IPS-NIHi7 (cell line): Measurements from ENCODE around the gene UBL5.
"Not testable (repeated sequence)": the region's sequence is repeated elsewhere in the genome, so short reads cannot be mapped to it uniquely, and the experiment has no call there.

Experiments
- DNase-seq: peaks from one replicate; pipeline ENCODE4 v3.0.0; 2012; ENCODE audit warnings: mixed read lengths; ENCODE audit errors: extremely low spot score

The UBL5 gene

DNA sequence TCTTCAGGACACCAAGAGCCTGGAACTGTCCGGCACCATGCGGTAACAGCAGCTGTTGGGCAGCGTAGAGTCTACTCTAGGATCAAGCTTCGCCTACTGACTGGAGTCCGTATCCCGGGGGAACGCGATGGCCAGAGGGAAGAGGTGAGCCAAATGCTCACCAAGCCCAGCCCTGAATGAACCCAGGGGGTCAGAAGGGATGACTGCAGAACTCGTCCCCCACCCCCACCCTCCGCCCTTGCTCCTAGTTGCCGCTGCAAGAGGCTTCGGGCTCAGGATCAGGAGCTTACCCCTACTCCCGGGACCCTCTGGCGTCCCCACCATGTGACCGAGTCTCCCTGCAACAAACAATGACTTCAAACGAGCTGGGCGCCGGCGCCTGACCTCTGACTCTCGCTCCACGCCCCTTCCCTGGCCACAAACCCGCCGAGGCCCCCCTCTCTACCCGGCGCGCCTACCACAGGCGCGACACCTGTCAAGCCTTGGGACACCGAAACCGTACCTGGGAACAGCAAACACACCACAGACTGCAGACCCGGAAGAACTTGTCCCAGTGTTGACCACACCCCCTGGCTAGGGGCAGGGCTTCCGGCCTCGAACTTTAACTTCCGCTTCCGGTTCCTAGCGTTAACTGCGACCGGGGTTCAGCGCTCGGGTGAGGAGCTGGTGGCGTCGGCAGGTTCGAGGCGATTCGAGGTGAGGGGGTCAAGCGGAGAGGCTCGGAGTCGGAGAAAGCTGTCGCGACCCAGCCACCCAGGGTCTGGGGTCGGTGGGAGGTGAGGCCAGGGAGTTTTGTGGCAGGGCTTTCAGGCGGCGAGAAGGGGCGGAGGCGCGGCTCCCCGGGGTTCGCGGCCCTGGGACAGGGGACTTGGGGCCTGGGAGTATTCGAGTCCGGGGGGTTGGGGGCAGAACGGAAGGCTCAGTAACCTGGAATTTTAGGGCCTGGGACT, at the start of gene UBL5:
Gene UBL5 (plus strand): TSS at position 630 of the 950 bp plus-strand sequence. CDS start 420 bp downstream, outside the sequence.
- peak; percentile 89 for DNase-seq

DNA sequence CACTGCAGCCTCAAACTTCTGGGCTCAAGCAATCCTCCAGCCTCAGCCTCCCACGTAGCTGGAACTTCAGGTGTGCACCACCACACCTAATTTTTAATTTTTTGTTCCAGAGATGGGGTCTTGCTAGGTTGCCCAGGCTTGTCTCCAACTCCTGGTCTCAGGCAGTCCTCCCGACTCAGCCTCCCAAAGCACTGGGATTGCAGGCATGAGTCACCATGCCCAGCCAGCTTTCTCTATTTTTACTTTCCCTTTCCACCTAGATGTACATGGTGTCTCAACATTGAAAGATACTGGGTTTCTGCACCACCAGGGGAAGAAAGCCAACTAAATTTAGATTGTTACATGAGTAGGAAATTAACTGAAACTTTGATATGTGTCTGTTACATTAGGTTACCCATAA, 45.4 kb upstream of the UBL5 start:
- no peak for DNase-seq

DNA sequence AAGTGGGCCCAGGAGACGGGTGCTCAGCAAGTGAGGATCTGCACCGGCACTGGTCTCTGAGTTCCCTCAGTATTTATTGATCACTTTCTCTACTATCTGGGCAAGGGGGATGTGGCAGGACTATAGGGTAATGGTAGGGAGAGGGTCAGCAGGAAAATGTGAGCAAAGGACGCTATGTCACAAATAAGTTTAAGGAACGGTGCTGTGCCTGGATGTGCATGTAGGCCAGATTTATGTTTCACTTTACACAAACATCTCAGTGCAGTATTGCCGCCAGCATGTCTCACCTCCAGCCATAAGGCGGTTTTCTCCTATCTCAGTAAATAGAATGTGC, 43.6 kb upstream of the UBL5 start:
- DNase-seq = not testable (repeated sequence)

DNA sequence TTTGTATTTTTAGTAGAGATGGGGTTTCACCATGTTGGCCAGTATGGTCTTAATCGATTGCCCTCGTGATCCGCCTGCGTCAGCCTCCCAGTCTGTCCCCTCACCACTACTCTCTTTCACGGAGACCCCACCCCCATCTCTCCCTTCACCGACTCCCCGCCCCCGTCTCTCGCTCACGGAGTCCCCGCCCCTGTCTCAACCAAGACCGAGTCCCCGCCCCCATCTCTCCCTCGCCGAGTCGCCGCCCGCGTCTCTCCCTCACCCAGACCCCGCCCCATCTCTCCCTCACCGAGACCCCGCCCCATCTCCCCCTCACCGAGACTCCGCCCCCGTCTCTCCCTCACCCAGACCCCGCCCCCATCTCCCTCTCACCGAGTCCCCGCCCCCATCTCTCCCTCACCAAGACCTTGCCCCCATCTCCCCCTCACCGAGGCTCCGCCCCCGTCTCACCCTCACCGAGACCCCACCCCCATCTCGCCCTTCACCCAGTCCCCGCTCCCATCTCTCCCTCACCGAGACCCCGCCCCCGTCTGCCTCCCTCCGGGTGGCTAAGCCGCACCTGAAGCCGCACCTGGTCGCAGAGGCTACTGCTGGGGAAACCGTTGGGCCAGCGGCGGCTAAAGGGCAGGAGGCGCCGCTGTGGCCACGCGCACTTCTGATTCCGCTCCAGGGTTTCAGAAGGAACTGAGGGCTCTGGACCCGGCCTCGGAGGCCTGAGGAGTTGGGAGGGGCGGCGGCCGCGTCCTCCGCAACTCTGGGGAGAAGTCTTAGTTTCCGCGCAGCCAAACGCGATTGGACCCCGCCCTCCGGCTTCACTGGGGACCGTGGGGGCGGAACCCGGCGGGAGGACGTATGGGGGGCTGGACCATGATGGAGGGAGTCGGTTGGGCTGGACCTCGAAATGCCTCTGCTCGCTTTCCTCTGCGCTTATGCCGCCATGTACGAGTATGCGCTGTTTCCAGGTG, 42.1 kb upstream of the UBL5 start:
- peak; percentile 92 for DNase-seq

DNA sequence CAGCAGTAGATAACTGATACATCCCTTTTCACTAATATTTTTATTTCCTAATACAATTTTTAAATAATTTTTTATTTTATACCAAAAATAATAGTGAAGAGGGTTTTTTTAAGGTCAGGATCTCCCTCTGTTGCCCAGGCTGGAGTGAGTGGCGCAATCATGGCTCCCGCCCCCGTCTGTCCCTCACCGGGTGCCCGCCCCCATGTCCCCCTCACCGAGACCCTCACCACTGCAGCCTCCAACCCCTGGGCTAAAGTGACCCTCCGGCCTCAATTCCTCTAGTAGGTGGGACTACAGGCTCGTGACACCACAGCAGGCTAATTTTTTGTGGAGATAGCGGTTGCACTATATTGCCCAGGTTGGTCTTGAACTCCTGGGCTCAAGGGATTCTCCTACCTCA, 41.4 kb upstream of the UBL5 start:
- DNase-seq = no peak

DNA sequence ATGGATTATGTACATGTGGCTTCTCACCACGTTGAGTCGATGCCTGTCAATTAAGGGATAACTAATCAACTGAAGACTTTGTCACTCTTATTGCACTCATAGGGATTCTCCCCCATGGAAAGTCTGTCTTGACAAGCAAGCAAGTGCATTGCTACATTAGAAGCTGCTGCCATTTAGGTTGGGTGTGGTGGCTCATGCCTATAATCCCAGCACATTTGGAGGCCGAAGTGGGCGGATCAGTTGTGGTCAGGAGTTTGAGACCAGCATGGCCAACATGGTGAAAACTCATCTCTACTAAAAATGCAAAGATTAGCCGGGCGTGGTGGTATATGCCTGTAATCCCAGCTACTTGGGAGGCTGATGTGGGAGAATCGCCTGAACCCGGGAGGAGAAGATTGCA, 40.9 kb upstream of the UBL5 start:
- no peak for DNase-seq

DNA sequence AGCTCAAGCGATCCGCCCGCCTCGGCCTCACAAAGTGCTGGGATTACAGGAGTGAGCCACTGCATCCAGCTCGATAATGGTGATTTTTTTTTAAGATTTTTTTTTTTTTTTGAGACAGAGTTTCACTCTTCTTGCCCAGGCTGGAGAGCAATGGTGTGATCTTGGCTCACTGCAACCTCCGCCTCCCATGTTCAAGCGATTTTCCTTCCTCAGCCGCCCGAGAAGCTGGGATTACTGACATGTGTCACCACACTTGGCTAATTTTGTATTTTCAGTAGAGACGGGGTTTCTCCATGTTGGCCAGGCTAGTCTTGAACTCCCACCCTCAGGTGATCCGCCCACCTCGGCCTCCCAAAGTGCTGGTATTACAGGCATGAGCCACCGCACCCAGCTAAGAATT, 39.1 kb upstream of the UBL5 start:
- DNase-seq = not testable (repeated sequence)

DNA sequence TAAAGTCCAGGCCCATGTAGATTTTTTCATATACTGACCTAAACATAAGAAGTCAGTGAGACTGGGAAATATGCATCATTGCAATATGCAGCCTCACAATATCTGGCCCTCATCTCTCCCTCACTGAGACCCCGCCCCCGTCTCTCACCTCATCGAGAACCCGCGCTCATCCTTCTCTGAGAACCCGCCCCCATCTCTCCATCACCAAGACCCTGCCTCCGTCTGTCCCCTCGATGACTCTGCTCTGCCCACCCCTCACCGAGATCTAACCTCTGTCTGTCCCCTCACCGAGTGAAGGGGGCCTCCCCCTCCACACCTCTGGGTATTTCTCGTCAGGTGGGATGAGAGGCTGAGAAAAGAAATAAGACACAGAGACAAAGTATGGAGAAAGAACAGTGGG, 38.7 kb upstream of the UBL5 start:
- DNase-seq = no peak

DNA sequence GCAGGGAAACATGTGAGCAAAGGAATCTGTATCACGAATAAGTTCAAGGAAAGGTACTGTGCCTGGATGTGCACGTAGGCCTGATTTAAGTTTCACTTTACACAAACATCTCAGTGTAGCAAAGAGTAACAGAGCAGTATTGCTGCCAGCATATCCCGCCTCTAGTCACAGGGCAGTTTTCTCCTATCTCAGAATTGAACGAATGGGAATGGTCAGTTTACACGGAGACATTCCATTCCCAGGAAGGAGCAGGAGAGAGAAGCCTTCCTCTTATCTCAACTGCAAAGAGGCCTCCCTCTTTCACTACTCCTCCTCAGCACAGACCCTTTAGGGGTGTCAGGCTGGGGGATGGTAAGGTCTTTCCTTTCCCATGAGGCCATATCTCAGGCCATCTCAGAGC, 38.1 kb upstream of the UBL5 start:
- not testable (repeated sequence) for DNase-seq

DNA sequence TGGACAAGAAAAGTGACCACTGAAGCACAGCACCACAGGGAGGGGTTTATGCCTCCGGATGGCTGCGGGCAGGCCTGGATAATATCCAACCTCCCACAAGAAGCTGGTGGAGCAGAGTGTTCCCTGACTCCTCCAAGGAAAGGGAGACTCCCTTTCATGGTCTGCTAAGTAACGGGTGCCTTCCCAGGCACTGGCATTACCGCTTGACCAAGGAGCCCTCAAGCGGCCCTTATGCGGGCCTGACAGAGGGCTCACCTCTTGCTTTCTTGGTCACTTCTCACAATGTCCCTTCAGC, 36.7 kb upstream of the UBL5 start:
- not testable (repeated sequence) for DNase-seq

DNA sequence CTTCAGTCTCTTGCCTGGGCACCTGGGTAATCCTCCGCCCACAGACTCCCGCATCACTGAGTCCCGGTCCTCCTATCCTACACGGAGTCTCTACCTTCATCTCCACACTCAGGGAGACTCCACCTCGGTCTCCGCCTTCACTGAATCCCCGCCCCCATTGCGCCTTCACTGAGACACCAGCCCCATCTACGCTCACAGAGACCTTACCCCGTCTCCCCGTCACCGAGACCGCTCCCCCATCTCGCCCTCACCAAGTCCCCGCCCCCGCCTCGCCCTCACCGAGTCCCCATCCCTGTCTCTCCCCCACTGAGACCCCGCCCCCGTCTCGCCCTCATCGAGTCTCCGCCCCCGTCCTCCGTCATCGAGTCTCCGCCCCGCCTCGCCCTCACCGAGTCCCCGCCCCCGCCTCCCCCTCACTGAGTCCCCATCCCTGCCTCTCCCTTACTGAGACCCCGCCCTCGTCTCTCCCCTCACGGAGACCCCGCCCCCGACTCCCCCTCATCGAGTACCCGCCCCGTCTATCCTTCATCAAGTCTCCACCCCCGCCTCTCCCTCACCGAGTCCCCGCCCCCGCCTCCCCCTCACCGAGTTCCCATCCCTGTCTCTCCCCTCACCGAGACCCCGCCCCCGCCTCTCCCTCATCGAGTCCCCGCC, 36.0 kb upstream of the UBL5 start:
- DNase-seq = peak; percentile 76

DNA sequence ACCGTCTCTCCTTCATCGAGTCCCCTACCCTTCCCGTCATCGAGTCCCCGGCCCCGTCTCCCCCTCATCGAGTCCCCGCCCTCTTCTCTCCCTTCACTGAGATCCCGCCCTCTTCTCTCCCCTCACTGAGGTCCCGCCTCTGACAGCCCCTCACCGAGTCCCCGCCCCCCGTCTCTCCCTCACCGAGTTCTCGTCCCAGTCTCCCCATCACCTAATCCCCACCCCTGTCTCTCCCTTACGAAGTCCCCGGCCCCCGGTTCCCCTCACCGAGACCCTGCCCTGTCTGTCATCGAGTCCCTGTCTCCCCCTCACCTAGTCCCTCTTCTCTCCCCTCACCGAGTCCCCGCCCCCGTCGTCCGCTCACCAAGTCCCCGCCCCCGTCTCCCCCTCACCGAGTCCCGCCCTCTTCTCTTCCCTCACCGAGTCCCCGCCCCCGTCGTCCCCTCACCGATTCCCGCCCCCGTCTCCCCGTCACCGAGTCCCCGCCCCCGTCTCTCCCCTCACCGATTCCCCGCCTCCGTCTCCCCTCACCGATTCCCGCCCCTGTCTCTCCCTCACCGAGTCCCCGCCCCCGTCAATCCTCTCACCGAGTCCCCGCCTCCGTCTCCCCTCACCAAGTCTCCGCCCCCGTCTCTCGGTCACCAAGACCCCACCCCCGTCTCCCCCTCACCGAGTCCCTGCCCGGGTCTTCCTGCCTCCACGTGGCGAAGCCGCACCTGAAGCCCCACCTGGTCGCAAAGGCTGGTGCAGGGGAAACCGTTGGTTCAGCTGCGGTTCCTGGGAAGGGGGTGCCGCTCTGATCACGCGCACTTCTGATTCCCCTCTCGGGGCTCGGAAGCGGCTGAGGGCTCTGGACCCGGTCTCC, 35.3 kb upstream of the UBL5 start:
- peak; percentile 87 for DNase-seq

DNA sequence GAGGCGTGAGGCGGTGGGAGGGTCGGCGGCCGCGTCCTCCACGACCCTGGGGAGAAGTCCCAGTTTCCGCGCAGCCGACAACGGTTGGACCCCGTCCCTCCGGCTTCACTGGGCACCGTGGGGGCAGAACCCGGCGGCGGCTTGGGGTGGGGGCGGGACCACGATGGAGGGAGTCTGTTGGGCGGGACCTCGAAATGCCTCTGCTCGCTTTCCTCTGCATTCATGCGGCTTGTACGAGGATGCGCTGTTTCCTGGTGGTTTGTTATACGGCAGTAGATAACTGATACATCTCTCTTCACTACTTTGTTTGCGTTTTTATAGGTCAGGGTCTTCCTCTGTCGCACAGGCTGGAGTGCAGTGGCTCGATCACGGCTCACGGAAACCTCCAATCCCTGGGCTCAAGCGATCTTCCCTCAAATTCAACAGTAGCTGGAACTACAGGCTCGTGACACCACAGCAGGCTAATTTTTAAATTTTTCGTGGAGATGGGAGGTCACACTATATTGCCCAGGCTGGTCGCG, 34.6 kb upstream of the UBL5 start:
- peak; percentile 18 for DNase-seq

DNA sequence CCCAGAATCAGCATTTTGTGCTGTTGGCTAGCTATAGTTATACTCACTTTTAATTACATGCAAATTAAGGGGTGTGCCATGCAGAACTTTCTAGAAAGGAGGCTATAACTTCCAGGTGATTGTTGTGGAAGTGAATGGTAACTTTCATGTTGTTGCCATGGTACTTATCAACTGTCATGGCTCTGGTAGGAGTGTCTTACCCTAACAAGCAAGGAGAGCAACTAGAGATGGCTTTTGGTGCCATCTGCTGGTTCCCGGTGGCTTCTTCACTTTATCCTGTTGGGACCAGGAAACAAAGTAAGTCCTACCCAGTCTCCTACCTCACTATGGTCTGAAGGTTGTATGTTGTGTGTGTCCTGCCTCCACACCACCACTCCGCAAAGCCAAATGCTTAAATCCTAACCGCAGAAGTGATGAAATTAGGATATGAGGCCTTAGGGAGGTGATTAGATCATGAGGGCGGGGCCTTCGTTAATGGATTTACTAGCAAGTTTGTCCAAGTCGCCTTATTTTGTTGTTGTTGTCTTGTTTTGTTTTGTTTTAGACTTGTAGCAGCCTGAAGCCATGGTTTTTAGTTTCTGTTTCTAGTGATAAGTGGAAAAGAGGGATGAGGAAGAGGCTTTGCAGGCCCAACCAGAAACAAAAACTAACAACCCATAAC, 31.5 kb upstream of the UBL5 start:
- peak; percentile 73 for DNase-seq

DNA sequence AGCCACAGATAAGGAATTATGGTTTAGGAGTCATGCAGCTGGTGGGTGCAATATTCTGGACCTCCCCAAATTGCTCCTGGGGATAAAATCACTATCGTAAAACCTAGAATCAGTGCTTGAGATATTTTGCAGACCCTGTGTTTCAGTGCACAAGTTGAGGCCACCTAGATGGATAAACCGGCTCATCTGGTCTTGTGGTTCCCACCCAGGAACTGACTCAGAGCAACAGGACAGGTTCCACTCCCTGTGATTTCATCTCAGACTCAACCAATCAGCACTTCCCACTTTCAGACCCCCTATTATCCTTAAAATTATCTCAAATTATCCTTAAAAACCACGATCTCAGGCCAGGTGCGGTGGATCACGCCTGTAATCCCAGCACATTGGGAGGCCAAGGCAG, 29.8 kb upstream of the UBL5 start:
- DNase-seq = no peak

DNA sequence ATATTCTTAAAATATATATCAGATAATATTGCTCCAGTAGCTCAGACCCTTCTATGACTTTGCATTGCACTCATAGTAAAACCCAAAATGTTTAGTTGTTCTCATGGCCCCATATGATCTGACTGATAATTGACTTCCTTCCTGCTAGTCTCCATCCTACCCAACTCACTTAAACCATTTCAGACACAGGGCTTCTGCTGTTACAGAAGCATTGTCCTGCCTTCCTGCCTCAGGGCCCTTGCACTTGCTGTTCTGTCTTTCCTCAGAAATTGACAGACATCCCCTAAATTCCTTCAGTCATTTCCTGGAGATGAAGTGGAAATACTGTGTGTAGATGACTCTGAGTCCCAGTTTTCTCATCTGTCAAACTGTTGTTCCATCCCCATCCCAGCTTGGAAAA, 28.6 kb upstream of the UBL5 start:
- no peak for DNase-seq

DNA sequence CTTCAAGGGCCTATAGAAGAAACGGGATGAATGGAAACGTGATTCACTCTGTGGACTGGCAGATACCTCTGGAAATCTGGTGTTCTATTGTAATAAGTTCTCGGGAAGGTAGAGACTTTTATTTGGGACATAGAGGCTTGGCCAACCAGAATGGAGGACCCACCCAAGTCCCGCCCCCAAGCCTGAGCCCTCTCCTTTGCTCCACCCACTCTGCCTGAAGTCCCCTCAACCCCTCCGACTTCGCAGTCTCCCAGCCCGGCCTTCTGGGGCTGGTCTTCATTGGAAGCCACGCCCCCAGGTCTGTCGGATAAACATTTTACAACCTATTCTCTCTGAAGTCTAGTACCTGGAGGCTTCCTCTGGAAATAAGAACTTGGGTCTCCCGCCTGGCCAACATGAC, 25.7 kb upstream of the UBL5 start:
- DNase-seq = peak; percentile 62

DNA sequence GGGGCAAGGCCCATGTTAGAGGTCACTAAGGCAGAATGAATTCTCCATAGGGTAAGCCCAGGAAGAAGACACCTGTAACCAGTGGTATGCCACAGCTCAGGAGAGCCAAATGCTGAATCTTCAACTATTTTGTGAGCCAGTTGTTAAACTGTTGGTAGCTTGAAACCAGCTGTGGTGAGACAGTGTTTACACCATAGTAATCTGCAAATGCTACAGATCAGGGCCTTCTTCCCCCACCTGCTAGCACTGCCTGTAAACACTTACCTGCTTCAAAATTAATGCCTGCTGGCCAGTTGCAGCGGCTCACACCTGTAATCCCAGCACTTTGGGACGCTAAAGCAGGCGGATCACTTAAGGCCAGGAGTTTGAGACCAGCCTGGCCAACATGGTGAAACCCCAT, 20.9 kb upstream of the UBL5 start:
- no peak for DNase-seq

DNA sequence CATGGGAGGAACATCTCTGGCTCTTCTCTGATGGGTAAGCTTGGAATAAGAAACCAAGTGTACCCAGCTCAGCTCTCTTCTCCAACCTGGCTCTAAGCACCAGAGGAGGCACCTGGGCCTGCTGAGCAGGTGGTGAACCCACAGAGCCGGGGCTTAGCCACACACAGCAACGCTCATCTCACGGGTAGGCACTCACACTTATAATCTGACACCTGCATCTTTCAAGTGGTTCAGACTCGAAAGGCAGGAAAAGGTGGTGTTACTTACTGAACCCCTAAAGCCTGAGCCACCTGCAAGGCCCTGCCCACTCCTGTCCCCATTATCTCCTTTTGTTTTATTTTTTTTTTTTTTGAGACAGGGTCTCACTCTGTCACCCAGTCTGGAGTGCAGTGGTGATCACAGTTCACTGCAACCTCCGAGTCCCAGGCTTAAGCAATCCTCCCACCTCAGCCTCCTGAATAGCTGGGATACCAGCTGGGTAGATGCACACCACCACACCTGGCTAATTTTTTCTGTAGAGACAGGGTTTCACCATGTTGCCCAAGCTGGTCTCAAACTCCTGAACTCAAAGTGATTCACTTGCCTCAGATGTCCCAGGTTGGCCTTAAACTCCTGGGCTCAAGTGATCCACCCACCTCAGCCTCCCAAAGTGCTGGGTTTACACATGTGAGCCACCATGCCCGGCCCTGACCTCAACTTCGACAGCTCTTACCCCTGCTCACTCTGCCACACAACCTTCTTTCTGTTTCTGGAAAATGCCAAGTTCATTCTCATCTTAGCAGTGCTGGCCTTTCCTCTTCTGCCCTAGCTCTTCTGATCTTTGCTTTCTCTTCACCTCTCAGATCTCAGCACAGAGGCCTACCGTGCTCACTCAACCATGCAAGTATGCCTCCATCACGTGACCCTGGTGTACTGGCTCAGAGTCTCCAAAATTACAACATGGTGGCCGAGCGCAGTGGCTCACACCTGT, 18.6 kb upstream of the UBL5 start:
- DNase-seq = no peak
